NCI-H2029 treated with DMSO at 0.1 percent for 48 hours (cell line): ENCODE results near the gene CADM1.
A peak's percentile ranks its signal among the peaks of the same experiment; 100 is the strongest.

Experiments
- DNase-seq: peaks from one replicate; lab custom pipeline; 2025; lab: John Stamatoyannopoulos, UW

The CADM1 gene

GRCh38 chr11:115504276-115505158 lies at the start of gene CADM1:
Gene CADM1, minus strand, starts transcription at chr11:115504415.
- peak; percentile 83 for DNase-seq

GRCh38 chr11:115552773-115553438 lies 48.7 kb upstream of the CADM1 start:
- DNase-seq: no peak

- DNase-seq: peak; percentile 12
These were observed 48.0 kb upstream of the CADM1 start for GRCh38 chr11:115552151-115552772.

DNA sequence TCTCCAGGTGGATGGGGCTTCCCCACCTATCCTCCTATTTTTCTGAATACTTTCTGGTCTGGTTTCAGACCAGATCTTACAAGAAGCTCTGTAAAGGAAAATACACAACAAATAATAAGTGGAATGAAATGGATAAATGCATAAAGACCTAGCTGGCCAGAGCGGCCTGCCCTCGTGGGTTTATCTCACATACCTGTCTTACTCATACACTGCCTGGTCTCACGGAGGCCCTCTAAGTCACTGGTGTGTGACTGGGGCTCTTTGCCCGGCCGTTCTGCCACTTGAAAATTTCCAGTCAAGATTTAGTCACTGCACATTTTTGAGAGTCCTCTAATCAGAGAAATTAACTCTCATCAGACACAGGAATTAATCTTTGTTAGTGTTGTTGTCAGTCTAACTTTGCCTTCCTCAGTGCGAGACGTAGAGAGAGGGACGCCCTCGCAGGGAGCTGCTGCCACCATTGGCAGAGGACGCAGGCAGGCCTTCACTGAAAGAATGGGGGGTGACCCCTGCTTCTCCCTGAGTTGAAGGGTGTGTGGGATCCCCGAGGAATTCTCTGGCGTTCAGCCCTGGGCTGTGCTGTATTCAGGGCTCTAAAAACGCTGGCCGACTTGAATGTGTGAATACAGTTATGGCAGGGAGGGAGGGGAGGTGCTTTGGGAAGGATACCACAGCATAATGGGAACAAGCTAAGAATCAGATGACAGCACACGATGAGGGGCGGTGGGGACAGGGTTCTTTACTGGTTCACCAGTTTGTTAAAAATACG lies 46.3 kb upstream of the CADM1 start:
- DNase-seq: no peak

GRCh38 chr11:115548878-115549528 lies 44.8 kb upstream of the CADM1 start:
- no peak for DNase-seq

DNA sequence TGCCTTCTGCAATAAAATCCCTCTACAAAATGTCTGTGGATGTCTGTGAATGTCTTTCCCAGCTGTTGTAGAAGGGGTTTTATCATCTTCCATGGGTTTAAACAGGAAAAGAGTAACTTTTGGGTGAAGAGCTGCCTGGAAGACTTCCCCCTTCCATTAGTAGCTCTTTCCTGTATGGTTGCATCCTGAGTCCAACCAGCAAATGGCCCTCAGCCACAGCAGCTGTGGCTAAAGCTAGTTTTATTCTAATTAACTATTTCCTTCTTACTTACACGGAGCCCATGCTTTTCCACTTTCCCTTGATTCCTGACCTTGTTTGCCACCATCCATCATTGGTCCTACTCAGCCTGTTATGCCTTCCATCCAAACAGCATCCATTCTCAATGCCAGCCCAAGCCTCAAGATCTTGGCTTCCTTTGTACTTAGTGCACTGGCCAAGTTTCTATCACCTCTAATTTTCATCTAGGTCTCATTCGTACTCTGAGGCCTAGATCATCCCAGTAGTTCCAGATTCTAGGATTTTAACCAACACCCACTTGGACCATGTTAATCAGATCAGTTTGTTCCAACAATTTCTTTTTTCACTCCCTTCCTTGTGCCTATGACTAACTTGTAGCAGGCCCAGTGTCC lies 41.5 kb upstream of the CADM1 start:
- DNase-seq: no peak

DNA sequence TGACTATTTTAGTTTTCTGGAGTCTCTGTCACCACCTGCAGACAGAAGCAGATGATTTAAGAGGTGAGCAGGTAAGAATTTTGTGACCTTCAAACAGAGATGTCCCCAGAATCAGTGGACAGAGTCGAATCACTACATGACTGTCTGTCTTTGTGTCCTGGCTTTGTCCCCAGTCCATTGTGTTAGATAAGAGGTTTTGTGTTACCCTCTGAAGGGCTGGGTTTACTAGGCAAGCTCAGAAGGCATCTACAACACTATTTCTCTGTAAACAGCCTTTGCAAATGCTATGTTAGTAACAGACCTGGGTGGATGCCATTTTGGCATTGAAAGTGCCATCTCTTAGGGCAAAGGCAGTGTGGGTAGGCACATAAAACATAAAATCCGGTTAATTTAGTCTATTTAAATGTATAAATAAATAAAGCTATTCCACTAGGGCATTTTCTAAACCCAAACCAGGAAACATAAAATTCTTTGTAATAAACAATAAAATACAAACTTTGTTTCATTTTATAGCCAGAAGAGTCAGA lies 40.3 kb upstream of the CADM1 start:
- DNase-seq: peak; percentile 85

GRCh38 chr11:115541518-115541917 lies 37.3 kb upstream of the CADM1 start:
- no peak for DNase-seq

GRCh38 chr11:115539844-115540243 lies 35.6 kb upstream of the CADM1 start:
- peak; percentile 36 for DNase-seq

GRCh38 chr11:115535781-115536180 lies 31.6 kb upstream of the CADM1 start:
- no peak for DNase-seq

DNA sequence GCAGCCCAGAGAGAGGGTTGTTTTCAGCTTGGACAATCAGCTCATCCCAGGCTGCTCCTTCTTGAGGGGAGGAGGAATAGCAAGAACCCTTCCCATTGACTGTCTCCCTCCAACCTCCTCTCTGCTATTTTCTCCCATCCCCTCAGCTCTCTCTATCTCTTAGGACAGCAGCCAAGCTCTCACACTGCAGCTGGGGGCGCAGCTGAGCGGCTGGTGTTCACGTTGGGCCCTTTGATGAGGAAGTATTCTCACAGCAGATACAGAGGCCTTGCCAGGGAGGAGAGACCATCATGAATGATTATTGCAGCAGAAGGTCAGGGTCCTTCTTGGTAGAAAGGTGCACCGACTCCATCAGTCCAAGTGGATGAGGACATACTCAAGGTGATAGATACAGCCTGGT lies 26.5 kb upstream of the CADM1 start:
- DNase-seq: no peak

DNA sequence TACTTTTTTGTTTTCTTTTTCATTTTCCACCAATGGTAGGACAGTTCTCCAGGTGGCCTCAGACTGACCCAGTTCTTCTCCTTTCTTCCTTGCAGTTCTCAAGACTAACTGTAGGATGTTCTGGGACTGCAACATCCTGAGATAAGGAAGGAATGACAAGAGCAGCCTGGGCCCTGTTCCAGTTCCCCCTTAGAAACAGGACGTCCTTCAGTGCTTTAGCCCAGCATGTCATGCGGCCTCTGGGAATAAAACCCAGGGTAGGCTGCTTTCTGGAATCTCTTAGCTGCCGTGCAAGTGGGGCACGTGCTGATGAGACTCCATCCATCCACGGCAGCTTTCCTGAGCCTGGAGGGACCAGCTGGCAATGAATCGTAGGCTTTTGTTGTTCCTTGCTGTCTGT lies 24.0 kb upstream of the CADM1 start:
- DNase-seq: no peak

GRCh38 chr11:115527534-115528125 lies 23.4 kb upstream of the CADM1 start:
- DNase-seq: peak; percentile 66

- no peak for DNase-seq
These were observed 21.4 kb upstream of the CADM1 start for GRCh38 chr11:115525531-115526006.

DNA sequence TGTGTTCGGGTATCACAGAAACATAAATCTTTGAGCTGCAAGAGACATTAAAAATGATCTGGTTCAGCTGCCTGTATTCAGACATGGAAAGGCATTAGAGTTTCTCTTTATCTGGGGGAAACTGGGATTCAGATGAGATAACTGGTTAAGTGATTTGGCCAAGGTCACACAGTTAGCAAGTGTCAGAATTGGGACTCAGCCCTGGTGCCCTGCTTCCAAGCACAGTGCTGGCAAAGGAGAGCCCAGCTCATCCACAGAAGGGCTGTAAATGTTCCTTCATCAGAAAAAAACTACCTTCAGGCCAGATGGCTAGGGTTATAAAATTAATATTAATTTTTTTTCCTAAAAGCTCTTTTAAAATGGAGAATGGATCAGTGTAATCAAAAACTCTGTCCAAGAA lies 20.4 kb upstream of the CADM1 start:
- no peak for DNase-seq

- no peak for DNase-seq
These were observed 19.6 kb upstream of the CADM1 start for GRCh38 chr11:115523727-115524399.

DNA sequence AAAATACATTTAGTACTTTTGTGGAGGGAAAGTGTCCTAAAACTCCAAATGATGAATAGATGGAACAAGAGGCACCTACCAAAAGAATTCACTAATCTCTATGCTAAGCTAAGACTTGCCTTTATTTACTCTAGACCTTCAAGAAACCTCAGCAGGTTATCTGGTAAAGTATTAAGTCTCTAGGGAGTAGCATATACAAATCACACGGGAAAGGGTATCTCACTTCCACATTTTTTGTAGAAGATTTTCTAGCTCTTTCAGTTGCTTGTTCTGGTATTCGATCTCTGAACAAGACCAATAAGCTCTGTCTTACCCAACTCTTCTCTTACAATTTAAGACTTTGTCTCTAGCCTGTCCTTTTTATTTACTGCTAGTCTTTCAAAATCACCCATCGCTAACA lies 18.1 kb upstream of the CADM1 start:
- no peak for DNase-seq

GRCh38 chr11:115521825-115522224 lies 17.6 kb upstream of the CADM1 start:
- DNase-seq: no peak

GRCh38 chr11:115518983-115519628 lies 14.9 kb upstream of the CADM1 start:
- DNase-seq: peak; percentile 60
